Stimulated activated CD8-positive, alpha-beta memory T cell treated with anti-CD3 and anti-CD28 coated beads, Interleukin-2, amount 100 ng/mL, for 48 hours (primary cell): ENCODE measurements around the gene GNB1.
"Not testable (repeated sequence)": the region's sequence is repeated elsewhere in the genome, so short reads cannot be mapped to it uniquely, and the experiment has no call there.

Experiments used
- DNase-seq, 2 donors: peaks; one replicate each; pipeline ENCODE4 v3.0.0-alpha.2; 2020; ENCODE audit warnings: low read depth in 2 of 2

GNB1 gene

DNA sequence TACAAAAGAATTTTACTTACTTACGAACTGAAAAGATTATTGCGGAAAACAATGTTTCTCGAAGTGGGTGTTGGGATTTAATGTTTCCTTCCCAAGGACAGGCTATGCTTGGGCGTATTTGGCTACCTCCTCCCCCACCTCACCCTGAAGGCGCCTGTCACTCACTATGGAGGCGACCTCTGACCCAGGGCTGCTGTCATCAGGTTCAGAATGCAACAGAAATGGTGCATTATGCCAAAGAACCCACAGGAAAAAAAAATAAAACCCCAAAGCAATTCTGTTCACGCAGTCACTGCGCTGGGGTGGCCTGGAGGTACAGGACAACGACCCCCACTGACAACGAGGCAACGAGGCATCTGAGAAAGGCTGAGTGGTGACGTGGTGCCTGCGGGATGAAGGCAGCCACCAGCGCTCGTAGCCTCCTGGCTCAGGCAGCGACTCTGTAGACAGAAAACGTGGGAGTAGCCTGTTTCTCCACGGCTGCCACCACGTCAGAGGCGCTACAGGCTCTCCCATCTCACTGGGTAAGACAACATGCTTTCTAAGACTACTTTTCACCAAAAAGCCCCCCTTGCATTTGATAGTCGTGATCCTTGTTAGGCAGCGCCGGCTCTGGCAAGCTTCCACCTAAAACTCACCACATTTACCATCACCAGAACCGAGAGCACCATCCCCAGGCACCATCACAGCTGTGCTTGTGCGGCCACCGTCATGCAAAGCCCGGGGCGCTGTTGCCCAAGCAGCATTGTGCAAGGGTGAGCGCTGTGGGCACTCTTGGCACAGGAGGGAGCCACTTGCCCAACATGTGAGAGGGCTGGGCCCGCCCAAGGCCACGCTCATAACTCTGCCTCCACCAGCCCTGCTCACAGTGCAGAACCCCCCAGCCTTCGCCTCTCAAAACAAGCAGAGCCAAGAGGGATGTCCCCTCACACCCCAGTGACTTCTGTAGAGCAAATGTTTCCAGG is 126.9 kb downstream of the GNB1 start:
- DNase-seq = no peak

DNA sequence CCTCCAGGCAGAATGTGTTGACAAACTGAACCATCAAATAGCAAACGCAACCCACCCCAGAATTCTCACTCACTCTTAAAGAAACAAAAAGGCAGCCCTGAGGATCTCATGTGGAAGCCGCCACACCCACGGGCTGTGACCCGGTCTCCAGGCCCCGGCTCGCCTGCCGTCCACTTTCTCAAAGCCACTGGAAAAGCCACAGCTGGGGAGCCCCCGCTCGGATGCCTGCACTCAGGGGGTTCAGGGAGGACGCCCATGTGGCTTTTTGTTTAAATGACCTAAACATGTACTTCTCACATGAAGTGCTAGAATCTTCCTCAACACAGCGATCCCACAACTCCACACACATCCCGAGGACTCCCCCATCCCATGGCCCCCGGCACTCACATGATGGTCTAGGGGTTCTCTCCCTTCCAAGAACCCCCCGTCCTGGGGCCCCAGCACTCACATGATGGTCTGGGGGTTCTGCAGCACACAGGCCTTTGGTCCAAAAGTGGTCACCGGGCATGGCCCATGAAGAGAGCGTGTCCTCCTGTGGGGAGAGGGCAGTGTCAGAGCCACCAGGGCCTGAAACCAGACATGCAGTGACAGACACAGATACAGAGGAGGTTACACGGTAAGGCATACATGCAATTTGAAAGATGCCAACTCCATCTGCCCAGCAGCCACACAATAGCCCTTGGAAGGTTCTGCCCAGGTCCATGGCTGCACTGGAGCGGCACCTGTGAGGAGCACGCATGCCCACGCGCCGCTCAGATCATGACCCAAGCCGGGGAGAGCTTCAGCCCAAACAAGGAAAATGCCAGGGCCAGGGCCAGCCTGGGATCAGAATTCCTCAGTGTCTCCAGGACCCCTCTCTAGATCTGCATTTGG is 129.1 kb downstream of the GNB1 start:
- no peak for DNase-seq

DNA sequence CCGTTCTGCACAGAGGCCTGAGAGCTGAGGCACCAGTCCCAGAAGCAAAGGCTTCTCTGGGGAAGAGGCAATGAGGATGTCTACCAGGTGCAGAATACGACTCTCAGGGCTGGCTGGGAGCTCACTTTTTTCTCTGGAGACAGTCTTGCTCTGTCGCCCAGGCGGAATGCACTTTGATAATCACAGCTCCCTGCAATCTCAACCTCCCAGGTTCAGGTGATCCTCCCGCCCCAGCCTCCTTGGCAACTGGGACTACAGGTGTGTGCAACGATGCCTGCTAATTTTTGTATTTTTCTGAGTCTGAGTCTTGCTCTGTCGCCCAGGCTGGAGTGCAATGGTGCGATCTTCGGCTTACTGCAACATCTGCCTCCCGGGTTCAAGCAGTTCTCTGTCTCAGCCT is 130.2 kb downstream of the GNB1 start:
- DNase-seq = no peak

DNA sequence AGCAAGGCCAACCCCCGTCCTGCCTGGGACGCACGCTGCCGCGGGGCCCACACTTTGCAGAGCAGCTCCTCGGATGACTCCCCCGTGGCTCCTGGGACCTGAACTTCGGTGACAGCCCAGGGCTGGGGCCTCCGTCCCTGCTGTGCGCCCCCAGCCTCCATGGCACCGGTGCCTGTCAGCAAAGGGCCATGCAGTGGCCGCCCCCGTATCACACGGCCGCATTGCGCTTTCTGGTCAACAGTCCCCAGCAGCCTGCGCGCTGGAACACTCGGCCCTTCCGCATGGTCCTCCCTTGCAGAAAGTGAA is 130.6 kb downstream of the GNB1 start:
- DNase-seq = no peak

DNA sequence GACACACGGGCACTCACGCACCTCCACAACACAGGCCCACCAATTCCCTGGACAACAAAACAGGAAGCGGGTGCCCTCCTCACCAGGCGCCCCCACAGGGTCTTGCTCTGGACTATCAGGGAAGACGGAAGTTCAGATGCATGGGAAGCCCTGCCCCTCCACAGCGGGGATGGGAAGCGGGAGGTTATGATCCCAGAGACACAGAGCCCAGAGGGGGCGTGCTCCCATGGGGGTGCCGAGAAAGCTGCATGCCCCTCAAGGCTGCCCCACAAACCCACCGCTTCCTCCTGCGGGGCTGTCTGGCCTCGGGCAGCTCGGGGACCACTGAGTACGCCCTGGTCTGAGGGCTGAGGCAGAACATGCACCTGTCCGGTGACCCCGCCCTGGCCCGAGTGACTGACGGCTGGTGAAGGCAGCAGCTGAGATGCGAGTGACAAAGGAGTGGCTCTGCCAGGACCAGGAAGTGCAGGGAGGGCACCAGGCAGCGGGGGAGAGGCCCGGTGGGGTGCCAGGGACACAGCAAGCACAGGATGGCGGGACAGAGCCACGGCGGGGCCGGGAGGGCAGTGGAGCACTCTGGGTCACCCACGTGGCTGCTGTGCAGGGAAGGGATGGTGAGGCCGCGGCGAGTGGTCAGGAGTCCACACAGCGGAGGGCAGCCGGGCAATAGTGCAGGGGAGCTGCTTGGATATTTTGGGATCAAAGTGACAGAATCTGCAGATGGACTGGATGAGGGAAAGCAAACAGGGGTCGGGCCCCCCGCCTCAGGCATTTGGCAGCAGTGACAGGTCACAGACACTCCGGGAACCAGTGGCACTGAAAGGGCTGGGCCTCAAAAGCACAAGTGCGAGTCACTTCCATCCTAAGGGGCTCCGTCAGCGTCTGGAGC is 131.2 kb downstream of the GNB1 start:
- DNase-seq = no peak

DNA sequence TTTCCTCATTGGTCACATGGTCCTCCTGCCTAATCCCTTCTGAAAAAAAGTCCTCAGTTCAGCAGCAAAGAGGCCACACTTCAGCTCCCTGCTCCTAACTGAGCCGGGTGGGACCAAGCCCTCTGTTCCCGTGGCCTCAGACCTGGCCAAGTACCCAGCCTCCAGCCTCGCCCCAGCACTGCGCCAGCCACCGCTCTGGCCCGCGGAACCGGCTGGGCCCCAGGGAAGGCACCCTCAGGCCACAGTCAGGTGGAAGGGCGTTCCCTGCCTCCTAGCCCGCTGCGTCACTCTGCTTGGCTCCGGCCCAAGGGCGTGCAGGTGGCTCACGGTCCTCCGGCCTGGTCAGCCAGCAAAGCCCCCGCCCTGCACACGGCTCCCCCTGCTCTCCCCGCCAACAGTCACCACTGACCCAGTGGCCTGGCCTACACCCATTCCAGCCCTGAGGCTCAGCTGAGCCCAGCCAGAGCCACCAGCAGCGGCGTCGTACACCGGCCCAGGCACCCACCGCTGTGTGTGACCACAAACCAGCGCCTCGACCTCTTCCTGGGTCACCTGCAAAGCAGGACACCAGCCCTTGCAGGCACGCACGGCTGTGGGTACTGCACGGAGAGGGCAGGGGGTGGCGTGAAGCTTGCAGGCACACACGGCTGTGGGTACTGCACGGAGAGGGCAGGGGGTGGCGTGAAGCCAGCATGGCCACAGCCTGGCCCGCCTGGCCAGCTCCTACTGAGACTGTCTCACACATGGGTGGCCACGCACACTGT is 132.0 kb downstream of the GNB1 start:
- no peak for DNase-seq

DNA sequence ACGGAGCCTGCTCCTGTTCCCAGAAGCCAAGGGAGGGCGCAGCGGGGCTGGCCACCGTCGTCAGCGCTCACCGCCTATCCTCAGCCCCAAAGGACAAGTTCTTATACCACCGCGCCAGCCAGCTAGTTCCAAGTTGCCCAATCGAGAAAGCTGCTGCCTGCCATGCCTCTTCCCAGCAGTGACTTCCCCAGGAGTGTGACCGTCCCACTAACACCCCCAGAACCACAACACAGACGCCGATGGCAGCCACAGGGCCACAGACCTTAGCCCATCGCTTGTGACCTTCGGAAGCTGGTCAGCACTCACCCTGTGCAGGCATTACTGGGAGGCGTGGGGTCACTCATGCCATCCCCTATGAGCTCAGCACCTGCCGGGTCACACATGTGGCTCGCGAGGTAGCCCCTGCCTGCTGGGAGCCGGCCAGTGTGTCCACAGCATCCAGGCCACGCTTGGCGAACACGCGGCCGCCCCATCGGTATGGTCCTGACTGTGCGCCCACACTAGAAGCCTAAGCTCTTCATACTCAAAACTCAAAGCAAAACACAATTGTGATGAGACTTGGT is 132.7 kb downstream of the GNB1 start:
- no peak for DNase-seq

DNA sequence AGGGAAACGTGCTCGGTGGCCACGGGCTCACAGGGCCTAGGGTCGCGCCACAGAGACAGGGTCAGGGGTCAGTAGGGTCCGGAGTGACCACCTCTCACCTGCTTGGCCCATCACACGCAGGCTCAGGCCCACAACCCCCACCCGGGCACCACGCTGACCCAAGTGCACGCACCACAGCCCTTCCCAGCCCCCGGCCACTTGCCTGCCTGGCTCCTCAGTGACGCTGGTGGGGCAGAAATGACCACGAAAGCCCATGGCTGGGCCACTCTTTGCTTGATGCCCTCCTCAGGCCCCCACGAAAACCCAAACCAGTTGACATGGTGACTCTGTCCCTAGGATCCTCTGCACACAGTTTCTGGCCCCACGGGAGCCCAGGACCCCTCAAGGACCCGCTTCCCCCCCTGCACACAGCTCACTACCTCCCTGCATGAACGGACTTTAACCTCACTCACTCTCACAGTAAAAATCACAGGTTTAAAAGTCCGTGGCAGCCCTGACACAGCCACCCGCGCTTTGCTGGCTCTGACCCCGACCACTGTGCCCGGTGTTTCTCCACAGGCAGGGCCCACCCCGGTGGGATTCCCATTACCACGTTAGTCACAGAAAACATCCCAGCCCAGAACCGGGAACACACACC is 133.3 kb downstream of the GNB1 start:
- no peak for DNase-seq

DNA sequence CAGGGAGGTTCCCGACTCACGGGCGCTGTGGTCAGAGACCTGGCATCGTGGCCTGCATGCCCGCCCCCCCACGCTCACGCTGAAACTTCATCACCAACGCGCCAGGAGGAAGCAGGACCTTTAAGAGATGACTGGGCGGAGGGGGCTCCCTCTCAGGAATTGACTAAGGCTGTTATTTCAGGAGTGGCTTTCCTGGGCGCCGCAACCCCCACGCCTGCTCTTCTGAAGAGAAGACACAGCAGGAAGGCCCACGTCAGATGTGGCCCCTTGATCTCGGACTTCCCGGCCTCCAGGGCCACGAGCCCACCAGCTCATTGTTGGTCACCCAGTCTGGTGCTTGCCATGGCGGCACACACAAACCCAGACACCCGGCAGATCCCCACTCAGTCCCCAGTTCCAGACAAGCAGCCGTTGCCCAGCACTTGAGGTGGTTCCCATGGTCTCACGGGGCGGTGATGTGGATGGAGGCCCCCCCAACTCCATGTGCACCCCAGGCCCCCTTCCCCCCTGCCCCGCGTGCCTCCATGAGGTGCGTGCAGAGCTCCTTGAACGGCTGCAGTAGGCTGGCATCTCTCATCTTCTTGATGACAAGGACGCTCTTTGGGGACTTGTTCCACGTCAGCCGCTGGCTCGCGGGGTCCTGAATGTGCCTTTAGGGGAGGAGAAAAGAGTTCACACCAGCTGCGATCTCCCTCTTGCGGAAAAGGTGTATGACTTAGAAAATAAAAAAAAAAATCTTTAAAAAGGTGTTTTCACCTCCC is 134.0 kb downstream of the GNB1 start:
- DNase-seq = no peak

DNA sequence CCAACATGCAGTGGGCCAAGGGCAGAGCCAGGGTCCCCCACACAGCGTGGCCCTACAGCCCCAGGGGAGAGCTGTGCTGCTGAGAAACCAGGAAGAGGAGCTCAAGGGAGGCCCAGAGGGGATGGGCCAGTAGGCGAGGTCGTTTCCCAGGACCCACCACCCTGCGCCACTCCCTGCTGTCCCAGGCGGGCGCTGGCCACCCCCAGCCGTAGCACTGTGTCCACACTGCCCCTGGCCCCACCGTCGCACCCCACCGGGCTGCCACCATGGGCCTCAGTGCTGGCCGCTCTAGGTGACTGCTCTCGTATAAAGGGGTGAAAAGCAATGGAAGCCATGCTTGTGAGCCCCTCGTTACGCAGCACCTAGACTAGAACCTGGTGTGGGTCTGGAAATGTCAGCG is 135.0 kb downstream of the GNB1 start:
- DNase-seq = no peak

DNA sequence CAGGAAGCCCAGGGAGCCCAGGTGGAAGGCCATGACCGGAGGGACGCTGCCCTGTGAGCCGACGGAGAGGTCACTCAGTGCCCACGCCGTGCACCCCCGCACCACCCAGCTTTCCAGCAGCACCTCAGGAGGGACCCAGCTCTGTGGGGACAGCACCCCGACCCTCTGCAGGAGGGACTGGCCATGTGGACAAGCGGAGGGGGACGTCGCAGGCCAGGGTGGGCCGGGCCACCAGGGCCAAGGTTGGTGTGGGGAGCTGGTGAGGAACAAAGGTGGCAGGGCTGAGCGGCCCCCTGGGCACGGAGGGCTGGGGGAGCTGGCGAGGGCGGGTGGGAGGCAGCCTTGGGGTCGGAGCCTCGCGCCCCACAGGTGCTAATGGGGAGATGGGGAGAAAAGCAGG is 135.5 kb downstream of the GNB1 start:
- DNase-seq = no peak

DNA sequence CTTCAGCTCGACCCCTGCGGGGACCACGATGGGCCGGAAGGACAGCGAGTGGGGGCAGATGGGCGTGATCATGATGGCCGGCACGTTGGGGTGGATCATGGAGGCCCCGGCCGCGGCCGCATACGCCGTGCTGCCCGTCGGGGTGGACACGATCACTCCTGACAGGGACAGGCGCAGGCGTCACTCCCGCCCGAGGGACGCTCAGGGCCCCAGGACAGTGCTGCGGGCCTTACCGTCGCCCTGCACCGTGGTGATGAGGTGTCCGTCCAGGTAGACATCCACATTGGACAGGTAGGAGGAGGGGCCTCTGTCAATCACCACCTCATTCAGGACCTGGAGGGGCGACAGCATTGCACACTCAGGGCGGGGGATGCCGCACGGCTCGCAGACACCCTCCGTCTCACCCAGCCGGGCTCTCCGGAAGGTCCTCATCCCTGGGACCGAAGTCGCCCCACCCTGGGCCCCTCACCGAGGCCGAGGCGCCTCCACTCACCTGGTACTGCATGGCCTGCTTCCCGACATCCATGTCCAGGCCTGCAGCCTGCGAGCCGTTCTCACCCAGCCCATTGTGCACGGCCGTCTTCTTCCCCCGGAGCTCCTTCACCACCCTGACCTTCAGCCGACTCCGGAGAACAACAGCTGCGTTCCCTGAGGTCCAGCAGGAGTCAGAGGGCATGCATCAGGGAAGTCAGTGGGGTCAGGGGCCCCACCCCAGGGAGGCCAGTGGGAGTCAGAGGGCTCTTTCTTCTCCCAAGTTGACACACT is 136.7 kb downstream of the GNB1 start:
- no peak for DNase-seq

DNA sequence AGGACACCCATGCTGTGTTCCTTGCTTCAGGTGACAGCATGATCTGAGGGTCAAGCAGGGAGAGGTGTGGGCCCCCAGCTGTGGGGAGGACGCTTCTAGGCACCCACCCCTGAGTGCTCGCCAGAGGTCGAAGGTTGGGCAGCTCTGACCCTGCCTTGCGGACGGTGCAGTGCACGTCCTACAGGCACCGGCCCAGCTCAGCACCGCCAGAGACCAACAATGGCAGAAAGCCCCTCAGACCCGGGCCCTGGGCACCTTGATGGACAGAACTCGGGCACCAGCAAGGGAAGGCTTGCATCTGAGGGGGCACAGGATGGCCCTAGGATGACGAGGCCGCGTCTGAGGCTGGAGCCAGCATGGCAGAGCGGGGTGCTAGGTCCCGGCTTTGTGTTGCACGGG is 137.3 kb downstream of the GNB1 start:
- no peak for DNase-seq

DNA sequence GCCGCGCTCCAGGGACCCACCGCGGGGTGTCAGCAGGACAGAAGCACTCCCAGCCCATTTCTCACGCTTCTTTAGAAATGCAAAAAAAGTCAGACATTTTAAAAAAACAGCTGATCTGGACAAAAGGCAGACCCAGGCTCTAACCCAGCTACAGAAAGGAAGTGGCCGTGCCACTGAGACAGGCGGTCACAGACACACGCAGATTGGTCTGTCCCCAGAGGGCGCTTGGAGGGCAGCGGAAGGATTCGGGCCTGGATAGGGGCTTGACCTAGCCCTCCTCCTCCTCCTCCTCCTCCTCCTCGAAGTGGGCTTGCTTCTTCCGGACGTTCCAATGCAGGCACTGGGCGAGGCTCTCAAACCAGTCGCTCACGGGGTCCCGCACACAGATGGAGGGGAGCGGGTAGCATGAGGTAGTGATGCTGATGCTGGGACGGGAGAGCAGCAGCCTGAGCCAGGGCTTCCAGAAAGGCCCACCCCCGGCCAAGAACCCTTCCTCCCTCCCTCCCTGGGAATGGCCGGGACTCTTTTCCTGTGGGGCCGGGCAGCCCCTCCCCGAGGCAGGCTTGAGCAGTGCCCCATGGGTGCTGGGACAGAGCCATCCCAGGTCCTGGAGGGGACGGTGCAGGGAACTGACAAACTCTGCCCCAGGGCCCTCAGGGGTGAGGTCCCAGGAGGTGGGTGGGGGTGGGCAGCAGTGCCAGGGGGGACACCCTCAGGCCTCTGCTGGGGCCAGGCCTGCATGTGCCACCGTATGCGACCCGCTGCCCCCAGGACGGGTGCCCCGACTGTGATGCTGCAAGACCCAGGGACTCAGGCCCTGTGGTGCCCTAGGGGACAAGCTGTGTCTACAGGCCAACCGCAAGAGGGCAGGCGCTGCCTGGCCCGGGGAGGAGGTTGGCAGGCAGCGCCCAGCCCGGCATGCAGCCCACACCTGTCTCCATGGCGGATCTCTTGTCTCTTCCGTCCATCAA is 138.0 kb downstream of the GNB1 start:
- DNase-seq = no peak

DNA sequence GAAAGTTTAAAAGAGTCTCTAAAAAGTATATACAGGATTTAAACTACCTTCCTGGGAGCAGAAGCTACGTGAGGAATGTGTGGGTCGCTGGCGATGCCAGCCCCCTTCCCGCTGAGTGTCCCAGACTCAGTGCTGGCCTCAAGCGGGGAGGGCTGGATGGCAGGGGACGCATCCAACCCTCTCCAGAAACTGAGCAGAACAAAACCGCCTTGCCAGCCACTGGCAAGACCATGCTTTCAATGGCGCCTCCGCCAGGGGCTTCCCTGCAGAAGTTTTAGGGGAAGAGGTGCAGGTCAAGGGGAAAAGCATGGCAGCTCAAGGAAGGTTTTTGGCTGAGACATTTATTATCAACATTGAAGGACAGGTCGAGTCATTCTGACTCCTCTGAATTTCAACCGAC is 138.7 kb downstream of the GNB1 start:
- no peak for DNase-seq

DNA sequence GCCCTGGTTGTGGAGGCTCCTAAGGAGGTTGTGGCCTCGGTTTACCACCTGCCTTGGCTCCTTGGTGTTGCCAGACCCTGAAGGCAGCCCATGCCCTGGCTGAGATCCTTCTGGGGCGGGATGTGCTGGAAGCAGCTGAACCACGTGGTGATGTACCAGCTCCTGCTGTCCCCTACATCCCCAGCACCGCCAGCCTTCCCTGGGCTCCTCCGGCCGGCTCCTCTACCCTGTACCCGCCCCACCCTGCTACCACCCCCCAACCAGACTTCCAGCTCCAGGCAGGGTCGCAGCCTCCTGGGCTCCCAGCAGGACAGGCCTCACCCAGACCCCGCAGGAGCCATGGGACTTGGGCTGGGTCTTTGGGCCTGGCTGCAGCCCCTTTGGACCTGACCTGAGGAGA is 140.9 kb downstream of the GNB1 start:
- DNase-seq = not testable (repeated sequence)

DNA sequence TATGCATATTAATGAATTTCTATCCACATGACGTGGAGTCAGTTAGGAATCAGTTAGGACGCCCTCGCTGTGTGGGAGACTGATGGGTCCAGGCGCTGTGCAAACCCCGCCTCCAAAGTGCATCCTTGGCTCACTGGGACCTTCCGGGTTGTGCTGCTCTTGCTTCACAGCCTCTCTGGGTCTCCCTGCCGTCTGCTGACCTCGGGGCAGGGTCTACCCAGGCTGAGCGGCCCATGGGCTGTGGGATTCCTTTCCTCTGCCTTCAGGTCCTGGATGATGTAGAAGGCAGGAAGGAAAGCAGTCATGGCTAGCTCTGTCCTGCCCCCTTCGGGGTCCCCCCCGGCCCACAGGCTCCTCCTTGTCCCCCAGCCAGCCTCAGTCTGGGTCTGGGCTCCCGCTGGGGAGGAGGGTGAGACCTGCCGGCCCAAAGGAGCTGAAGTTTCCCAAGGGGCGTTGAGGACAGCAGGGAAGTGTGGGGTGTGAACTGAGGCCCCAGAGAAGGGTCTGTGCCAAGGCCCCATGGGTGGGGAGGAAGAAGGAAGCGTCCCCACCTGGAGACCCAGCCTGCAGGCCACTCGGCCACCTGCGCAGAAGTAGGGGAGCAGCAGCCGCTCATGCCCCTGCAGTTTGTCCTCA is 142.1 kb downstream of the GNB1 start:
- DNase-seq = no peak
